ENCODE measurements around the gene GLRA3.

DNA sequence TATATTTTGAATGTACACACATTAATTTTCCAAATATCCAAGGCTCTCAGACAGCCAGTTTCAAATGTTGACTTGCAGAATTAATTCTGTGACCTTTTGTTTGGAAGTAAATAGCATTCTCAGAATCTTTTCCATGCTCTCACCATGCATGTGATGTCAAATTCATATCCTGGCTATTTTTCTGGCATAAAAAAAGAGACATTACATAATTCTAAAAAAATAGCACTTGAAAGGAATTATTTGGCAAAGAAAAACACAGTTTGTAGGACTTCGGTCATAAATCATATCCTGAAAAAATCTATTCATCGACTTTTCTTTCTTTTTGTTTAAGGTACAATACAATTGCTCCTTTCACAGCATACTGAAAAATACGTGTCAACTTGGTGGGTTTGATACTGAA lies 111.2 kb downstream of the GLRA3 start:
- no peak for TF ChIP-seq POLR2A (IDR thresholded peaks at IDR 0.05; ENCODE audit: low read length)
- TF ChIP-seq GATA1 (IDR thresholded peaks at IDR 0.05; ENCODE audit: low read depth, low read length) = no peak

Measured in erythroblast (primary cell).